ENCODE data around the gene KLHL30.

Gene KLHL30

GRCh38 chr2:238151205-238151604 lies 12.7 kb downstream of the KLHL30 start:
- DNase-seq: no peak

DNA sequence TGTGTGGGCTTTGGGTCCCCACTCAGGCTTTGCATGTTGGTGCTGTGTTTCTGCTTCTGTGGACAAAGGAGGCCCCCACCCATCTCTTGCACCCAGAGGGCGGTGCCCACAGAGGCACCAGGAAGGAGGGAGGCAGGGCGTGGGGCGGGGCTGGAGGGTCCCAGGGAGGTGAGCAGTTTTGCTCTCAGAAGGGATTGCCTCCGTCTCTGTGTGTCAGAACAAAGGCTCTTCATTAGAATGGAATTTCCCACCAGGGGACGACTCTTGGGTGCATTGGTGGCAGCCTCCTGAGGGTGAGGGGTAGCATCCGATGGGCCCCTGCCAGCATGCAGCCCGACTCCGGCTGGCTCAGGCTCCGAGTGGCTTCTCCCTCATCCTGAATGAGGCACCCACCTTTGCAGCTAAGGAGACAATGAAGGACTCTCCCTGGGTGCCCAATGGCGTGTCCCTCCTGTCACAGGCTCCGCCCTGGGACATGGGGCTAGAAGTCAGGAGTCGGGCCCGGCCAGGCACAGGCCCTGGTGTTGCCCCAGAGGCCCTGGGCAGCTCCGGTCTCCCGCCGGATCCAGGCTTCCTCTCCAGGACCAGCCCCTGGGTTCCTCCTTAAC lies 13.3 kb downstream of the KLHL30 start:
- DNase-seq: no peak

- no peak for DNase-seq
These were observed 14.6 kb downstream of the KLHL30 start for GRCh38 chr2:238152771-238153688.

GRCh38 chr2:238154570-238154969 lies 16.1 kb downstream of the KLHL30 start:
- no peak for DNase-seq

DNA sequence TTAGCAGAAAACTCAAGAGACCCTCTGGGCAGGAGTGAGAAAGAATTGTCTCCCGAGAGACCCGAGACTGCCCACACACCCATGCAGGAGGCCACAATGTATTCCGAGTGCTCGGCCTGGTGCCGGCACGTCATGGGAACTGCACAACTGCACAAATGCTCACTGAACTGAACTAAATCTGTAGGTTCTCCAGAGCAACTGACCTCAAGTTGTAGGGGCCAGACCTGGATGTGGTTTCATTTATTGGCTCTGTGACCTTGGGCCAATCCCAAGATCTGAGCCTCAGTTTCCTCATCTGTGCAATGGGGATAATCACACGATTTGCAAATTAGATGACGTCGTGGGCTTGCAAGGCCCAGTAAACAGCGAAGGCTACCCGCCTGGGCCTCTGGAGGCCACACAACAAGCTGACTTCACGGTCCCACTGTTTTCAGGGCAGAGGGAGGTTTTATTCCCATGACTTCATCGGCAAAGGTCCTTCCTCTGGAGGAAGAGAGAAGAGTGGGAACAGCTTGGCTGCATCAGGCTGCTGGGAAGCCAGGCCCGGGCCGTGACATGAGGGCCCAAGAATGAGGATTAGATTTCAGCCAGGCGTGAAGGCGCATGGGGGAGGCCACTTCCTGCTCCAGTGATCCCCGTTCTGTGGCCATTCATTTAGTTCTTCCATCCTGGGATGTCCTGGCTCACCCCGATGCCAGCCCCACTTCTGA lies 16.7 kb downstream of the KLHL30 start:
- no peak for DNase-seq

GRCh38 chr2:238155761-238156694 lies 17.6 kb downstream of the KLHL30 start:
- DNase-seq: no peak

DNA sequence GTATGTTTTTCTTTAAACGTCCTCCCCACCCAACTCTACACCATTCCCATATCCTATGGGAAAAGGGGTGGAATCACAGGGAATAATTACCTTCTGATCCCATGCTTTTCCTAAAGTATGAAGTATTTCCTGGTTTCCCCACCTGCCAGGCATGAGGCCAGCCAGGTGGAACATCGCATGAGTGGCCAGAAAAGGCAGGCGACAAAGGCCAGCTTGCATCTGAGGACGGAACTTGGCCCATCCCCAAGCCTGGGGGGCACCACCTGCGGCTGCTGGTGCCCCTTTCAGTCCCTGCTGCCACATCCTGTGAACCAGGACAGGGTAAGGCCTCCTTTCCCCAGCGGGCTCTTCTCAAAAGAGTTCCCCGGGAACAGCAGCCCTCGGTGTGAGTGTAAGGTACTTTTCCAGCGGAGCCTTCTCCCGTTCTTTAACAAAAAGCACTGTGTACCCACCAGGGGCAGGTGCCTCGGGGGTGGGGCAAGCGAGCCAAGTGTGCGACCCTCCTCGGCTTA lies 19.1 kb downstream of the KLHL30 start:
- no peak for DNase-seq

- no peak for DNase-seq
These were observed 19.6 kb downstream of the KLHL30 start for GRCh38 chr2:238158018-238158508.

GRCh38 chr2:238158509-238159070 lies 20.1 kb downstream of the KLHL30 start, which contains the start of gene ERFE:
TSS of gene ERFE (plus strand) at chr2:238158970. CDS start at chr2:238159008, 38 bp downstream.
- DNase-seq: peak; percentile 81

- DNase-seq: peak; percentile 74
These were observed 20.6 kb downstream of the KLHL30 start for GRCh38 chr2:238159071-238159539.

GRCh38 chr2:238159661-238160205 lies 21.3 kb downstream of the KLHL30 start:
- no peak for DNase-seq

DNA sequence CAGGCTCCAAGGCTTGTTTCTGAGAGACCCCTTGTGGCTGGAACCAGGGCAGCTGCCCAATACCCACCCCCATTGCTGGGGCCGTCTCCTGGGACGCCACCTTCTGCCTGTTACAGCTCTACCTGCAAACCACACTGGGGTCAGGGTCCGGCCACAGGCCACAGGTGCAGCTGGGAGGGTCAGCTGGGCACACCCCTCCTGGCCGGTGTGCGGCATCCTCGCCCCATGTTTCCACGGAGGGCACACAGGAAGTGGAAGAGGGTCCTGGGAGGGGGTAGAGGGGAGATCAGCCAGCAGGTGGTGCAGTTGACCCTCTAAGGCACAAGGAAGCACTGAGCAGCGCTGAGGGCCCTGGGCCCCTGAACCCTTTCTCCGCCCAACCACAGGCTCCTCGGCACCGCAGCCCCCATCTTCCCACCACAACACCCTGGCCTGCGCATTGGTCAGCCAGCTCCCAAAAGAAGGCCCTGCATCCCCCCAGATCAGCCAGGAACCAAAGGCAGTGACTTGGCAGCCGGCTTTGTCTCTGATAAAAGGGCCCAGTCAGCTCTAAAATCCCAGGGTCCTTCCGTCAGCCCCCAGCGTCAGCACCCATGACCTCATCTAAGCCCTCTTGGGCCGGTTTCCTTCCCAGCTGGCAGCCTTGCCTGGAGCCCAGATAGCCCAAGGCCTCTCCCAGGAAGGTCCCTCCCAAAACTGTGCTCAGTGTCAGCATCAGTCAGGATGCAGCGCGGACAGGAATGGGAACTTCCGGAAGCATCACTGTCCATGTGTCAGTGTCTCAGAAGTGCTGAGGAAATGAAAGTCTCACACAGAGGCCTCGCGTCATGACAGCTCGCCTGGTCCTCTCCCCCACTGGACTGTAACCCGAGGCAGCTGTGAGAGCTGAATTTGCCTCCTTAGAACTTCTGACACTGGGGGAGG lies 22.0 kb downstream of the KLHL30 start:
- no peak for DNase-seq

- DNase-seq: no peak
These were observed 23.0 kb downstream of the KLHL30 start for GRCh38 chr2:238161291-238162051.

DNA sequence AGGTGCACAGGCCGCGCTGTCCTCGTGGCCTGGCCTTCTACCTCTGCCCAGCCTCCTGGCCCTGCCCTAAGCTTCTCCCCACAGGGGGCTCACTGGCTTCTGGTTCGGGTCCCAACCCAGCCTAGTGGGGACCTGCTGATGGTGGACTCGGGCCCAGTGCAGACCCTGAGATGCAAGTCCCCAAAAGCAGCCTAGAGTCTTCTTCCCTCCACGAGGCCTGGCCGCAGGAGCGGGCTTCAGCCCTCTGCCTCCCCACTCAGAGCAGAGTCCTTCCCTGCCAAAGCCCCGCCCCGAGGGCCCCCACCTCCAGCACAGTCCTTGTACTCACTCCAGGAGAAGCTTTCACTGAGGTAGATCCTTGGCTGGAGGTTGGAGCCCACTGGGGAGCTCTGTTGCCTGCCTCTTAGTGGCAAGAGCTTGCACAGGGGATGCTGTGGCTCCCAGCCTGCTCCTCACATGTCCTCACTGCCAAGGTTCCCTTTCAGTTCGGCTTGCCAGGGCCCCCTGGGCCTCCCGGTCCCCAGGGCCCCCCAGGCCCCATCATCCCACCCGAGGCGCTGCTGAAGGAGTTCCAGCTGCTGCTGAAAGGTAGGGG lies 23.9 kb downstream of the KLHL30 start:
- no peak for DNase-seq

DNA sequence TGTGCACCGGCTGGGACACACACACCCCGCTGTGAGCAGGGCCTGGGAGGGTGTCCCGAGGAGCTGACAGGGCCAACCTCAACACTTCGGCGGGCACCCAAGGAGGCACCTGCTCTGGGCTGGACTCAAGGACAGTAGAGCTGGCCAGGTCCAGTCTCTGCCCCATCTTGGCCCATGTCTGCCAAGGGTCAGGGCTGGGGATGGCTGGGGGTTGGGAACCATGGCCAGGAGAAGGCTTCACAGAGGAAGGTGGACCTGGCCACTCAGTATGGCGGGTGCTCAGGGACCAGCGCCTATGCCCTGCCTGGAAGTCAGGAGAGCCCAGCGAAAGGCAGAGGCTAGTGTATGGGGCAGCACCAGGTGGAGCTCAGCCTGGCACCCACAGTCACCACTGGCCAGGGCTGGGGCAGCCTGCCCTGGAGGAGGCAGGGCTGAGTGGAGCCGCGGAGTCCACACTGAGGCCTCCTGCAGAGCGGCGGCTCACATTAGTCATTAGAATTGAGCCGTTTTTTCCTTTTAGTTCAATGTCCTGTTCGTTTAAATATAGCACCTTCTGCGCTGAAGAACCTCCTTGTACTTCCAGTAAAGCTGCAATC lies 24.5 kb downstream of the KLHL30 start:
- DNase-seq: no peak

GRCh38 chr2:238163481-238164198 lies 25.2 kb downstream of the KLHL30 start:
- no peak for DNase-seq

DNA sequence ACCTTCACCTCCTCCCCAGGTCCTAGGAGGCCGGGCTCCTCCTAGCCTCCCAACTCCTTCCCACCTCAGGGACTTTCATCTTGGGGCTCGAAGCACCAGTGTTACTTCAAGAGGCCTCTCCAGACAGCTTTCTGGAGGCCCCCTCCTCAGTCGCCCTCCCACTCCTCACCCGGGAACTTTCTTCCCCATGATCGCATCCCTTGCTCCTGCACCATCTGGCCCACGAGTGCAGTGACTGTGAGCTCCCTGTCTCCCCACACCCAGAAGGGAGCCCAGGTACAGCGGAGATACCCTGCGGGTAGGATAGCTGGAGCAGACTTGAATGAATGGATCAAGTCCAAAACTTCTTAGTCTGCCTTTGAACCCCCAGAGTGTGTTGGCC lies 26.4 kb downstream of the KLHL30 start:
- no peak for DNase-seq
